22Rv1 (cell line): ENCODE data around the gene IL17RE.
A peak's percentile ranks its signal among the peaks of the same experiment; 100 is the strongest.

Experiments
- H3K27ac ChIP-seq: fragments of 450-650 bp; 2 replicates; pipeline ENCODE4 v1.5.1; 2017
- CTCF ChIP-seq: fragments of 450-650 bp; IDR thresholded peaks from 2 replicates; pipeline ENCODE4 v1.5.1; 2017; ENCODE audit warnings: mild to moderate bottlenecking
- ZFX ChIP-seq: fragments of 450-650 bp; IDR thresholded peaks from 2 replicates; pipeline ENCODE4 v1.6.1; 2017; ENCODE audit warnings: antibody characterized with exemption, borderline replicate concordance

Gene IL17RE

DNA sequence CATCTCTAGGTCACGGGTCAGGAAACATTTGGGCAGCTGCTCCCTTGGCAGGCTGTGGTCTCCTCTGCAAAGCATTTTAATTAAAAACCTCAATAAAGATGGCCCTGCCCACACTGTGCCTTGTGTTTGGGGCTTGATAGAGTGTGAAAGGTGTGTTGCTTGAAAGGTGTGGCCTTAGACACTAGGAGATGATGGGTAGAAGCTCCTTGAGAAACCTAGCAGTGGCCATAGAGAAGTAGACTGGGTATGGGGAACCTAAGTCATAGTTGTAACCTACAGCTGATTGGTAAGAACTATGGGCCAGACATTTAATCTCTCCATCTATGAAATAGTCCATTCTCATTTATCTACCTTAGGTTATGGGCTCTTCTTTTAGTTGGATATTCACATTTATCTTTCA lies 8.9 kb upstream of the IL17RE start:
- TF ChIP-seq CTCF: no peak
- H3K27ac ChIP-seq: peak overlapping the region; percentile 24

DNA sequence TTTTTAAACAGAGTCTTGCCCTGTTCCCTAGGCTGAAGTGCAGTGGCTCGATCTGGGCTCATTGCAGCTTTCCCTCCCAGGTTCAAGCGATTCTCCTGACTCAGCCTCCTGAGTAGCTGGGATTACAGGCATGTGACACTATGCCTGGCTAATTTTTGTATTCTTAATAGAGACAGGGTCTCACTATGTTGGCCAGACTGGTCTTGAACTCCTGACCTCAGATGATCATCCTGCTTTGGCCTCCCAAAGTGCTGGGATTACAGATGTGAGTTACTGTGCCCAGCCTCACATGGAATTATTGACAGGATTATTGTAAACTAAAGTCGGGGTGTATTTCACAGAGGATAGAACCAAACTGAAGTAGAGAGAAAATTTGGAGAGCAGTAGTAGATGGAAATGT lies 6.9 kb upstream of the IL17RE start:
- peak overlapping the region; percentile 100; the same call in 1 of the 2 replicates for H3K27ac ChIP-seq

- peak overlapping the region; percentile 100 for H3K27ac ChIP-seq
Observed at GRCh38 chr3:9896755-9897407, 5.8 kb upstream of the IL17RE start.

DNA sequence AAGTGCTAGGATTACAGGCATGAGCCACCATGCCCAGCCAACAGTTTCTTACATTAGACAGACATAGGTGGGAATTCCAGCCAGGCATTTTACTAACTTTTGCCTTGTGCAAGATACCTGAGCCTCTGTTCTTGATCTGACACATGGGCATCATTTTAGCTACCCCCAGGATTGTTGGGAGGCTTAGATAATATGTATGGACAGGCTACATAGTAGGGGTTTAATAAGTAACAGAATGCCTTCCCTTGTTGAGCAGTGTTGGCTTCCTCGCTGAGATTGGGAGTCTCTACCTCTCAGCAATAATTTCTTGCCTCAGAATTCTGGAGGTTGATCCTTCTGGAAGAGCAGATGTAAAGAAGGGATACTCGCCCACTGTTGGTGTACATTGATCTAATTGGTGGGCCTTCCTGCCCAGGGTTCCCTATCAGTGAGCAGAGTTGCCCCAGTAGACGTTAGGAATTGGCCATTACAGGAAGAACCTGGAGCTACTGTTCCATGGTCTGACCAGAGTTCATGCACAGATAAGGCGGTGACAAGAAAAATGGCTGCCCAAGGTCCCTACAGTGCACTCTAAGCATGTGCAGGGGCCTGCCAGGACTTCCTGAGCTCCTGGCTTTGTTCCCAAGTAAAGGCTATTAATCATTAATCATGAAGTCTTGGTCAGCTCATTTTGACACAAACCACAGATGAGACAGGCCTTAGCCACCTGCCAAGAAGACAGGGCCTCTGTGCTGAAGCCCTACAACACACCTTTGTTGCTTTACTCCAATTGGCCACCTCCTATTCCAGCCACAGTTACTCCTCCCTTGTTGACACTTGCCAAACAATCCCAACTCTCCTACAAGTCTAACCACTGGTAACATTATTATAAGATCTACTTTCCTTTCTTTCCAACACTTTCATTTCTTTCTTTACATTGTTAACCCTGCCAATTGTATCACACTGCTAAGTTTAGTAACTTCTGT lies 5.0 kb upstream of the IL17RE start:
- H3K27ac ChIP-seq: peak overlapping the region; percentile 100
- no peak for TF ChIP-seq CTCF
- no peak for TF ChIP-seq ZFX

- H3K27ac ChIP-seq: peak overlapping the region; percentile 100
- TF ChIP-seq CTCF (no peak), ZFX (no peak)
Observed at GRCh38 chr3:9898467-9899241, 4.0 kb upstream of the IL17RE start.

DNA sequence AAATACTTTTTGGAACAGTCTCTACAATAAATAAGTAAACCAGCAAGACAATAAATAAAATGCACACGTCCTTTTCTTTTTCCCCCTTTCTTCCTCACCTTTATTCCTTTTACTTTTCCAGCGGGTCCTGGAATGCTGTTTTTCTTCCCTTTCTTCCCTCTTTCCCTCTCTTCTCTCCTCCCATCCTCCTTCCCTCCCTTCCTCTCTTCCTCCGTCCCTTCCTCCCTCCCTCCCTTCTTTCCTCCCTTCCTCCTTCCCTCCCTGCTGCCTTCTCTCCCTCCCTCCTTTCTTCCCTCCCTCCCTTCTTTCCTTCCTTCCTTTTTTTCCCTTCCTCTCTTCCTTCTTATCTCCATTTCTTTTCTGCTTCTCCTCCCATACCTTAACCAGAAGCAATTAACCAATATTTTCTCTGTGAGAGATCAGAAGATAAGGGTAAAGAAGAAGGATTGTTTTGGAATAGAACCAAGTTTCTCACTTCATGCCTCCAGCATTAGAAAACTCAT lies 3.3 kb upstream of the IL17RE start:
- H3K27ac ChIP-seq: peak overlapping the region; percentile 100
- TF ChIP-seq ZFX (no peak), CTCF (no peak)

- H3K27ac ChIP-seq: peak overlapping the region; percentile 100
Observed at GRCh38 chr3:9900965-9901415, 1.7 kb upstream of the IL17RE start.

- no peak for TF ChIP-seq CTCF
- TF ChIP-seq ZFX: no peak
- peak overlapping the region; percentile 100 for H3K27ac ChIP-seq
Observed at GRCh38 chr3:9901967-9902366, 681 bp upstream of the IL17RE start.
